Esophagus squamous epithelium (tissue), 4 donors: ENCODE measurements around the gene ABCA3.

Experiments
- POLR2A ChIP-seq, 4 donors: fragments of 450-650 bp; IDR thresholded peaks; one replicate each; pipeline ENCODE4 v1.6.1; 2017; ENCODE audit warnings: antibody characterized with exemption in 4 of 4, mild to moderate bottlenecking in 4 of 4, moderate library complexity in 3 of 4
- TF ChIP-seq, protein P1 (sequence below), 6 experiments: fragments of 450-650 bp in 4 of 6; fragments of 200-600 bp in 2 of 6; sonication (generic) in 2 of 6; IDR thresholded peaks; one replicate each; pipeline ENCODE4 v1.5.1; 2016 to 2019; ENCODE audit warnings: antibody characterized with exemption in 6 of 6, mild to moderate bottlenecking in 4 of 6, moderate library complexity in 4 of 6

DNA sequence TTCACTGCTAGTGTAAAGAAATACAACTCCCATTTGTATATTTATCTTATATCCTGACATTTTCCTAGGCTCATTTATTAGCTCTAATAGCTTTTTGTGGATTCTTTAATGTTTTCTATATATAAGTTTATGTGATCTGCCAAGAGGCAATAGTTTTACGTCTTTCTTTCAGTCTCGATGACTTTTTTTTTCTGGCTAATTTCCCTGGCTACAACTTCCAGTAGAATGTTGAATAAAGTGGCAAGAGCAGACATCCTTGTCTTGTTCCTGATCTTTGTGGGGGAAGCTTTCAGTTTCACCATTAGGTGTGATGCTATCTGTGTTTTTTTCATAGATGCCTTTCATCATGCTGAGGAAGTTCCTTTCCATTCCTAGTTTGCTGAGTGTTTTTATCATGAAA is 43.9 kb upstream of the ABCA3 start:
- TF ChIP-seq, protein P1, sequence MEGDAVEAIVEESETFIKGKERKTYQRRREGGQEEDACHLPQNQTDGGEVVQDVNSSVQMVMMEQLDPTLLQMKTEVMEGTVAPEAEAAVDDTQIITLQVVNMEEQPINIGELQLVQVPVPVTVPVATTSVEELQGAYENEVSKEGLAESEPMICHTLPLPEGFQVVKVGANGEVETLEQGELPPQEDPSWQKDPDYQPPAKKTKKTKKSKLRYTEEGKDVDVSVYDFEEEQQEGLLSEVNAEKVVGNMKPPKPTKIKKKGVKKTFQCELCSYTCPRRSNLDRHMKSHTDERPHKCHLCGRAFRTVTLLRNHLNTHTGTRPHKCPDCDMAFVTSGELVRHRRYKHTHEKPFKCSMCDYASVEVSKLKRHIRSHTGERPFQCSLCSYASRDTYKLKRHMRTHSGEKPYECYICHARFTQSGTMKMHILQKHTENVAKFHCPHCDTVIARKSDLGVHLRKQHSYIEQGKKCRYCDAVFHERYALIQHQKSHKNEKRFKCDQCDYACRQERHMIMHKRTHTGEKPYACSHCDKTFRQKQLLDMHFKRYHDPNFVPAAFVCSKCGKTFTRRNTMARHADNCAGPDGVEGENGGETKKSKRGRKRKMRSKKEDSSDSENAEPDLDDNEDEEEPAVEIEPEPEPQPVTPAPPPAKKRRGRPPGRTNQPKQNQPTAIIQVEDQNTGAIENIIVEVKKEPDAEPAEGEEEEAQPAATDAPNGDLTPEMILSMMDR (IDR thresholded peaks at IDR 0.05) = no peak
- TF ChIP-seq POLR2A (IDR thresholded peaks at IDR 0.05) = no peak
